ENCODE data around the gene ARHGAP29.

GRCh38 chr1:94228640-94229375, 8.6 kb downstream of the ARHGAP29 start:
- TF ChIP-seq, protein P1, sequence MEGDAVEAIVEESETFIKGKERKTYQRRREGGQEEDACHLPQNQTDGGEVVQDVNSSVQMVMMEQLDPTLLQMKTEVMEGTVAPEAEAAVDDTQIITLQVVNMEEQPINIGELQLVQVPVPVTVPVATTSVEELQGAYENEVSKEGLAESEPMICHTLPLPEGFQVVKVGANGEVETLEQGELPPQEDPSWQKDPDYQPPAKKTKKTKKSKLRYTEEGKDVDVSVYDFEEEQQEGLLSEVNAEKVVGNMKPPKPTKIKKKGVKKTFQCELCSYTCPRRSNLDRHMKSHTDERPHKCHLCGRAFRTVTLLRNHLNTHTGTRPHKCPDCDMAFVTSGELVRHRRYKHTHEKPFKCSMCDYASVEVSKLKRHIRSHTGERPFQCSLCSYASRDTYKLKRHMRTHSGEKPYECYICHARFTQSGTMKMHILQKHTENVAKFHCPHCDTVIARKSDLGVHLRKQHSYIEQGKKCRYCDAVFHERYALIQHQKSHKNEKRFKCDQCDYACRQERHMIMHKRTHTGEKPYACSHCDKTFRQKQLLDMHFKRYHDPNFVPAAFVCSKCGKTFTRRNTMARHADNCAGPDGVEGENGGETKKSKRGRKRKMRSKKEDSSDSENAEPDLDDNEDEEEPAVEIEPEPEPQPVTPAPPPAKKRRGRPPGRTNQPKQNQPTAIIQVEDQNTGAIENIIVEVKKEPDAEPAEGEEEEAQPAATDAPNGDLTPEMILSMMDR (conservative IDR thresholded peaks at IDR 0.05) = no peak
- no peak for TF ChIP-seq EZH2 (IDR thresholded peaks at IDR 0.05; ENCODE audit: low read depth)
